Measurements from ENCODE around the gene CACTIN. TPM values are rescaled to one million over a fixed set of nuclear protein-coding genes. Genes with fewer than 3 reads are reported as not detected.

CACTIN gene
- total RNA-seq, 4 donors from 2014 or later: 14.4 to 31.1 (median 22.5) TPM

- peak; percentile 64 for DNase-seq (ENCODE audit: low spot score)
- ATAC-seq (ENCODE audit: low FRiP score): peak; percentile 62
These were observed 8.3 kb downstream of the CACTIN start for GRCh38 chr19:3618144-3618810.

GRCh38 chr19:3617463-3617862, 9.1 kb downstream of the CACTIN start:
- no peak for DNase-seq (ENCODE audit: low spot score)

More at GRCh38 chr19:3618144-3618810, 8.3 kb downstream of the CACTIN start:
- peak in 1 of 3 donors; percentile 91 for TF ChIP-seq CTCF (IDR thresholded peaks at IDR 0.05)

GRCh38 chr19:3615524-3616135, 11.0 kb downstream of the CACTIN start:
- ATAC-seq (ENCODE audit: low FRiP score): no peak
- TF ChIP-seq CTCF (IDR thresholded peaks at IDR 0.05): no peak
- no peak for DNase-seq (ENCODE audit: low spot score)

More at GRCh38 chr19:3617463-3617862, 9.1 kb downstream of the CACTIN start:
- ATAC-seq (ENCODE audit: low FRiP score): no peak
- TF ChIP-seq CTCF (IDR thresholded peaks at IDR 0.05): no peak

- ATAC-seq (ENCODE audit: low FRiP score): no peak
- TF ChIP-seq CTCF (IDR thresholded peaks at IDR 0.05): no peak
- no peak for DNase-seq (ENCODE audit: low spot score)
These were observed 11.6 kb downstream of the CACTIN start for GRCh38 chr19:3614858-3615505.

GRCh38 chr19:3613818-3614661, 12.6 kb downstream of the CACTIN start:
- TF ChIP-seq CTCF (IDR thresholded peaks at IDR 0.05): no peak
- DNase-seq (ENCODE audit: low spot score) (no peak), ATAC-seq (ENCODE audit: low FRiP score) (no peak)

GRCh38 chr19:3612901-3613741, 13.5 kb downstream of the CACTIN start:
- TF ChIP-seq CTCF (IDR thresholded peaks at IDR 0.05): no peak
- ATAC-seq (ENCODE audit: low FRiP score): no peak
- no peak for DNase-seq (ENCODE audit: low spot score)

Measured in omental fat pad (tissue), 4 donors.